PC-3 (cell line): ENCODE measurements around the gene AGAP1. TPM values are rescaled to one million over a fixed set of nuclear protein-coding genes. Genes with fewer than 3 reads are reported as not detected.

Experiments used
- ATAC-seq: fragments of 200-7000 bp; cut with Tn5 transposase; 2 replicates; pipeline ENCODE4 v1.9.1; 2020; ENCODE audit warnings: mild to moderate bottlenecking, moderate library complexity
- BruUV-seq: library from RNA; stranded (reverse); fragments of 400-500 nt; replicated peaks from 2 replicates; lab custom pipeline; 2021; lab: Mats Ljungman, UMichigan
- CTCF ChIA-PET: fragments of 300-600 bp; sonication (Branson Sonifier 250); formaldehyde crosslinking; loops from one replicate; lab custom pipeline; 2022; ENCODE audit warnings: antibody characterized with exemption; lab: Charles Lee
- POLR2A ChIA-PET: fragments of 300-600 bp; sonication (Branson Sonifier 250); formaldehyde crosslinking; loops from one replicate; lab custom pipeline; 2022; ENCODE audit warnings: antibody characterized with exemption; ENCODE audit not compliant: unreplicated experiment; lab: Charles Lee
- DNase-seq: peaks from one replicate; pipeline ENCODE4 v3.0.0-alpha.2; 2015
- H2AFZ ChIP-seq: fragments of 300-600 bp; sonication (generic); 2 replicates; pipeline ENCODE4 v1.6.0; 2016; ENCODE audit warnings: antibody characterized with exemption, low read length
- H3F3A ChIP-seq: fragments of 300-600 bp; sonication (generic); one replicate; pipeline ENCODE4 v1.6.0; 2017; ENCODE audit warnings: antibody characterized with exemption, low read length, control low read depth, mild to moderate bottlenecking; ENCODE audit not compliant: unreplicated experiment
- H3K27ac ChIP-seq: fragments of 300-600 bp; sonication (generic); 2 replicates; pipeline ENCODE4 v1.5.1; 2016; ENCODE audit warnings: mild to moderate bottlenecking, low read length
- H3K27me3 ChIP-seq: fragments of 300-600 bp; sonication (generic); 2 replicates; pipeline ENCODE4 v1.6.1; 2016; ENCODE audit warnings: low read length, mixed read lengths
- H3K36me3 ChIP-seq: fragments of 300-600 bp; sonication (generic); 2 replicates; pipeline ENCODE4 v1.6.1; 2016; ENCODE audit warnings: low read depth, mixed run types, low read length, mixed read lengths
- H3K4me1 ChIP-seq: fragments of 300-600 bp; sonication (generic); 2 replicates; pipeline ENCODE4 v1.5.1; 2016; ENCODE audit warnings: low read length; ENCODE audit not compliant: insufficient read depth
- H3K4me2 ChIP-seq: fragments of 300-600 bp; sonication (generic); 2 replicates; pipeline ENCODE4 v1.6.0; 2016; ENCODE audit warnings: low read length
- H3K4me3 ChIP-seq: fragments of 300-600 bp; sonication (generic); 2 replicates; pipeline ENCODE4 v1.5.1; 2016; ENCODE audit warnings: mild to moderate bottlenecking, low read length, mixed read lengths
- H3K79me2 ChIP-seq: fragments of 300-600 bp; sonication (generic); 2 replicates; pipeline ENCODE4 v1.6.1; 2017; ENCODE audit warnings: low read length, mixed read lengths
- H3K9ac ChIP-seq: fragments of 300-600 bp; sonication (generic); 2 replicates; pipeline ENCODE4 v1.6.0; 2016; ENCODE audit warnings: mild to moderate bottlenecking, low read length
- H3K9me2 ChIP-seq: fragments of 300-600 bp; sonication (generic); replicated peaks from 2 replicates; pipeline ENCODE4 v1.6.1; 2016; ENCODE audit warnings: mixed run types, low read length, mixed read lengths
- H3K9me3 ChIP-seq: fragments of 300-600 bp; sonication (generic); 2 replicates; pipeline ENCODE4 v1.6.1; 2016; ENCODE audit warnings: low read length, mixed read lengths
- H4K20me1 ChIP-seq: fragments of 300-600 bp; sonication (generic); 2 replicates; pipeline ENCODE4 v1.6.1; 2016; ENCODE audit warnings: low read length, mixed read lengths
- CTCF ChIP-seq: fragments of 300-600 bp; sonication (generic); conservative IDR thresholded peaks from 2 replicates; pipeline ENCODE4 v1.5.1; 2017; ENCODE audit warnings: antibody characterized with exemption, low read depth, mild to moderate bottlenecking, low read length
- EZH2 ChIP-seq: fragments of 300-600 bp; sonication (generic); IDR thresholded peaks from one replicate; pipeline ENCODE4 v1.6.1; 2017; ENCODE audit warnings: antibody characterized with exemption, mild to moderate bottlenecking, low read length; ENCODE audit not compliant: unreplicated experiment
- EZH2phosphoT487 ChIP-seq: fragments of 300-600 bp; sonication (generic); IDR thresholded peaks from 2 replicates; pipeline ENCODE4 v1.6.1; 2018; ENCODE audit warnings: mild to moderate bottlenecking, antibody characterized with exemption, low read length, borderline replicate concordance
- intact Hi-C: fragments of 100-400 bp; cut with micrococcal nuclease; formaldehyde crosslinking; loops from 2 replicates; pipeline ENCODE4 v1.9.0; 2023
- total RNA-seq: library from RNA; depleted of rRNA; stranded (reverse); fragments of >200 nt; gene quantifications from 2 replicates; pipeline ENCODE4 v1.2.3, GENCODE V29; 2014

The AGAP1 gene
- total RNA-seq, 1 experiment from 2014 or later: 31.0 TPM

- no peak overlapping the region for H3K4me3 ChIP-seq
- BruUV-seq: TSS peak; percentile 12
- no peak overlapping the region for H2AFZ ChIP-seq
- TF ChIP-seq EZH2phosphoT487 (no peak), CTCF (no peak)
- no peak overlapping the region for H3K4me2 ChIP-seq
- H3K9me3 ChIP-seq: no peaks in the 10 kb centered on the region
- peaks cover 2% of the 10 kb centered on the region; the same call in 1 of the 2 replicates for H3K36me3 ChIP-seq
- H4K20me1 ChIP-seq: no peaks in the 10 kb centered on the region
- CTCF ChIA-PET: no interaction called here
- no peak for DNase-seq
- H3K79me2 ChIP-seq: no peaks in the 10 kb centered on the region
- no peak for ATAC-seq
- no peaks in the 10 kb centered on the region for H3K9me2 ChIP-seq
- no peaks in the 10 kb centered on the region for H3K27me3 ChIP-seq
- intact Hi-C loops: no loop called here
- H3K4me1 ChIP-seq: no peaks in the 10 kb centered on the region
- H3K9ac ChIP-seq: no peak overlapping the region
- POLR2A ChIA-PET: no interaction called here
- no peaks in the 10 kb centered on the region for H3F3A ChIP-seq
- no peak overlapping the region for H3K27ac ChIP-seq
Measured at GRCh38 chr2:235970204-235971040, 476.6 kb downstream of the AGAP1 start.

- Histone ChIP-seq H3K36me3 (0 out of 2 replicates have a peak, but pooled peaks cover 8% of the 10 kb centered on the region), H4K20me1 (no peaks in the 10 kb centered on the region), H3K79me2 (no peaks in the 10 kb centered on the region), H3K4me3 (no peak overlapping the region), H3F3A (no peaks in the 10 kb centered on the region), H2AFZ (no peak overlapping the region), H3K27ac (no peak overlapping the region), H3K9me2 (no peaks in the 10 kb centered on the region), H3K9ac (no peak overlapping the region), H3K9me3 (no peaks in the 10 kb centered on the region), H3K4me1 (no peaks in the 10 kb centered on the region), H3K4me2 (no peak overlapping the region), H3K27me3 (no peaks in the 10 kb centered on the region)
- BruUV-seq: no TSS peak
- CTCF ChIA-PET: no interaction called here
- no peak for ATAC-seq
- TF ChIP-seq EZH2: no peak
- no peak for TF ChIP-seq EZH2phosphoT487
- TF ChIP-seq CTCF: no peak
- intact Hi-C loops: no loop called here
- no peak for DNase-seq
- POLR2A ChIA-PET: no interaction called here
Measured at GRCh38 chr2:235976516-235976915, 482.7 kb downstream of the AGAP1 start.

GRCh38 chr2:235976956-235977355 lies 483.1 kb downstream of the AGAP1 start:
- no peak overlapping the region for H3K4me2 ChIP-seq
- TF ChIP-seq EZH2 (no peak), EZH2phosphoT487 (no peak), CTCF (no peak)
- H3K27me3 ChIP-seq: no peaks in the 10 kb centered on the region
- H4K20me1 ChIP-seq: no peaks in the 10 kb centered on the region
- no peaks in the 10 kb centered on the region for H3F3A ChIP-seq
- ATAC-seq (no peak), DNase-seq (no peak)
- H3K36me3 ChIP-seq: 0 out of 2 replicates have a peak, but pooled peaks cover 8% of the 10 kb centered on the region
- ChIA-PET CTCF (no interaction called here), POLR2A (no interaction called here)
- no peaks in the 10 kb centered on the region for H3K9me3 ChIP-seq
- H2AFZ ChIP-seq: no peak overlapping the region
- no peaks in the 10 kb centered on the region for H3K79me2 ChIP-seq
- no peak overlapping the region for H3K27ac ChIP-seq
- no peaks in the 10 kb centered on the region for H3K9me2 ChIP-seq
- BruUV-seq: no TSS peak
- H3K4me3 ChIP-seq: no peak overlapping the region
- H3K9ac ChIP-seq: no peak overlapping the region
- intact Hi-C loops: no loop called here
- no peaks in the 10 kb centered on the region for H3K4me1 ChIP-seq
